VCaP (cell line): Measurements from ENCODE around the gene TNFSF4.

Experiments used
- H3K27ac ChIP-seq: fragments of 450-650 bp; 2 replicates; pipeline ENCODE4 v1.5.1; 2017
- CTCF ChIP-seq: fragments of 450-650 bp; conservative IDR thresholded peaks from 2 replicates; pipeline ENCODE4 v1.5.1; 2017; ENCODE audit warnings: mild to moderate bottlenecking, moderate library complexity

Gene TNFSF4

GRCh38 chr1:173206816-173207568 lies at the start of gene TNFSF4:
Gene TNFSF4 (minus strand): TSS chr1:173207331. CDS start chr1:173207176, 155 bp downstream.
- H3K27ac ChIP-seq = no peak within 1 kb of the TSS
- no peak for TF ChIP-seq CTCF

GRCh38 chr1:173255214-173255813 lies 48.2 kb upstream of the TNFSF4 start:
- peak; percentile 89 for TF ChIP-seq CTCF
- H3K27ac ChIP-seq = no peak overlapping the region

GRCh38 chr1:173253046-173253445 lies 45.9 kb upstream of the TNFSF4 start:
- TF ChIP-seq CTCF = no peak
- no peak overlapping the region for H3K27ac ChIP-seq

GRCh38 chr1:173249349-173249748 lies 42.2 kb upstream of the TNFSF4 start:
- TF ChIP-seq CTCF = no peak
- no peak overlapping the region for H3K27ac ChIP-seq

- no peak for TF ChIP-seq CTCF
- no peak overlapping the region for H3K27ac ChIP-seq
These were observed 41.3 kb upstream of the TNFSF4 start for GRCh38 chr1:173248247-173248940.

GRCh38 chr1:173245892-173246291 lies 38.8 kb upstream of the TNFSF4 start:
- TF ChIP-seq CTCF = no peak
- H3K27ac ChIP-seq = no peak overlapping the region

- no peak overlapping the region for H3K27ac ChIP-seq
- no peak for TF ChIP-seq CTCF
These were observed 36.2 kb upstream of the TNFSF4 start for GRCh38 chr1:173243300-173243699.
